Naive thymus-derived CD4-positive, alpha-beta T cell (primary cell): ENCODE measurements around the gene H6PD. TPM values are rescaled to one million over a fixed set of nuclear protein-coding genes. Genes with fewer than 3 reads are reported as not detected.

ENCODE experiments used
- ATAC-seq: fragments of 150-1000 bp; cut with Tn5 transposase; 2 replicates; pipeline ENCODE4 v1.10.0; 2021; ENCODE audit warnings: mild to moderate bottlenecking, moderate library complexity
- CTCF ChIA-PET: fragments of 350-600 bp; sonication (Branson Sonifier 250); formaldehyde crosslinking; loops from one replicate; lab custom pipeline; 2021; ENCODE audit warnings: antibody characterized with exemption; lab: Charles Lee
- POLR2A ChIA-PET: fragments of 350-600 bp; sonication (Branson Sonifier 250); formaldehyde crosslinking; loops from one replicate; lab custom pipeline; 2021; ENCODE audit warnings: antibody characterized with exemption, inconsistent platforms; lab: Charles Lee
- DNase-seq, 9 donors: peaks; one replicate each; pipeline versions ENCODE4 v3.0.0 to v3.0.0-alpha.2; 2020 to 2022; ENCODE audit warnings: mixed read lengths in 1 of 9
- H3K27ac ChIP-seq: one replicate; pipeline ENCODE4 v1.7.0; 2013; ENCODE audit warnings: mild to moderate bottlenecking, low read depth, low read length, moderate library complexity
- H3K27me3 ChIP-seq, 2 donors: one replicate each; pipeline ENCODE4 v1.7.0; 2013; ENCODE audit warnings: low read length in 2 of 2, mild to moderate bottlenecking in 2 of 2, moderate library complexity in 2 of 2; ENCODE audit not compliant: control insufficient read depth in 2 of 2, insufficient read depth in 2 of 2
- H3K36me3 ChIP-seq, 3 experiments: 1 replicate in 2 of 3; 2 replicates in 1 of 3; pipeline ENCODE4 v1.7.0; 2013; ENCODE audit warnings: low read length in 3 of 3, mild to moderate bottlenecking in 3 of 3, moderate library complexity in 1 of 3; ENCODE audit not compliant: insufficient read depth in 3 of 3, control insufficient read depth in 2 of 3
- H3K4me1 ChIP-seq, 2 donors: one replicate each; pipeline ENCODE4 v1.7.0; 2013; ENCODE audit warnings: low read length in 2 of 2, mild to moderate bottlenecking in 2 of 2, moderate library complexity in 1 of 2; ENCODE audit not compliant: control insufficient read depth in 2 of 2, insufficient read depth in 2 of 2
- H3K4me3 ChIP-seq: 2 replicates; pipeline ENCODE4 v1.7.0; 2013; ENCODE audit warnings: mild to moderate bottlenecking, low read length
- H3K9me3 ChIP-seq, 3 experiments: 1 replicate in 2 of 3; 2 replicates in 1 of 3; pipeline ENCODE4 v1.7.0; 2013; ENCODE audit warnings: low read length in 3 of 3; ENCODE audit not compliant: control insufficient read depth in 2 of 3
- H3K27ac Mint-ChIP-seq, 9 donors: one replicate each; pipeline ENCODE4 v1.8.0; 2020 to 2022; ENCODE audit warnings: mixed read lengths in 9 of 9, mild to moderate bottlenecking in 8 of 9, moderate library complexity in 5 of 9, inconsistent platforms in 2 of 9
- H3K27me3 Mint-ChIP-seq, 5 donors: one replicate each; pipeline ENCODE4 v1.8.0; 2021 to 2022; ENCODE audit warnings: mixed read lengths in 5 of 5, mild to moderate bottlenecking in 1 of 5
- H3K36me3 Mint-ChIP-seq, 5 donors: one replicate each; pipeline ENCODE4 v1.8.0; 2020 to 2022; ENCODE audit warnings: mixed read lengths in 5 of 5, mild to moderate bottlenecking in 3 of 5, inconsistent platforms in 1 of 5
- H3K4me1 Mint-ChIP-seq, 7 donors: one replicate each; pipeline ENCODE4 v1.8.0; 2020 to 2022; ENCODE audit warnings: mixed read lengths in 7 of 7, mild to moderate bottlenecking in 3 of 7, inconsistent platforms in 1 of 7
- H3K4me3 Mint-ChIP-seq, 10 donors: one replicate each; pipeline ENCODE4 v1.8.0; 2020 to 2022; ENCODE audit warnings: mild to moderate bottlenecking in 10 of 10, mixed read lengths in 10 of 10, moderate library complexity in 6 of 10, inconsistent platforms in 2 of 10
- H3K9me3 Mint-ChIP-seq, 11 donors: one replicate each; pipeline ENCODE4 v1.8.0; 2020 to 2022; ENCODE audit warnings: mixed read lengths in 11 of 11, mild to moderate bottlenecking in 4 of 11, inconsistent platforms in 1 of 11, moderate library complexity in 1 of 11
- intact Hi-C, 2 donors: fragments of 100-400 bp; cut with micrococcal nuclease; formaldehyde crosslinking; loops; one replicate each; pipeline ENCODE4 v1.15.1; 2023
- polyA plus RNA-seq, 2 donors: library from polyadenylated mRNA; unstranded; fragments of 300-500 nt; fragmentation: Illumina TruSeq; gene quantifications; one replicate each; pipeline ENCODE4 v1.2.3, GENCODE V29; 2021
- total RNA-seq, 6 experiments: library from RNA in 5 of 6; stranded (reverse) in 5 of 6; gene quantifications; 1 replicate in 5 of 6; 2 replicates in 1 of 6; pipeline ENCODE4 v1.2.3 and lab custom pipeline; 2021 to 2026

The H6PD gene
- total and polyA plus RNA-seq, 7 experiments from 2014 or later: 12.1 to 27.6 (median 19.3) TPM

DNA sequence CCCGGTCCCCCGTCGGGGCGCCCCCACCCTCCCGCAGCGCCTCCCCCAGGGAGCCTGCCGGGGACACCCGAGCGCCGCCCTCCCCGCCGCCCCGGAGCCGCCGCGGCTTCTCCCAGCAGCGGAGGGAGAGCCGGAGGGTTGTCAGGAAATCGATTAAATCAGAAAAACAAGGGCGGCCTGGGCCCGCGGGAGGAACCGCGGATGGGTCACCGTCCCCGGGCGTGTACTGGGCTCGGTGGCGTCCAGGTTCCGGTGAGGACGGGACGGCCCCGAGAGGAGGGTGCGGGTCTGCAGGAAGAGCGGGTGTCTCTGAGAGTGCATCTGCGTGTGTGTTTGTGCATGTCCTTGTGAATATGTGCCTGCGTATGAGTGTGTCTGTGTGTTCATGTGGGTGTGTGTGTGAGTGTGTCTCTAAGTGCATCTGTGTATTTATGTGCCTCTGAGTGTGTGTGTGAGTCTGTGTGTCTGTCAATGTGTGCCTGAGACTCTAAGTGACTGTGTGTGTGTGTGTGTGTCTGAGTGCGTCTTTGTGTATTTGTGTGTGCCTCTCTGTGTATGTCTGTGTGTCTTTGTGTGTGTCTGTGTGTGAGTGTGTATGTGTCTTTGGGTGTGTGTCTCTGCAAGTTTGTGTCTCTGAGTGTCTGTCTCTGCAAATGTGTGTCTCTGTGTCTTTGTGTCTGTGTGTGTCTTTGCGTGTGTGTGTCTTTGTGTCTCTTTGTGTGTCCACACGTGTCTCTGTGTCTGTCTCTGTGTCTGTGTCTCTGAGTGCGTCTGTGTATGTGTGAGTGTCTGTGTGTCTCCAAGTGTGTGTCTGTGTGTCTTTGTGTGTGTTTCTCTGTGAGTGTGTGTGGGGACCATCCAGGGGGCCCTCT lies 59.2 kb downstream of the H6PD start:
- Mint-ChIP-seq H3K4me1 (peaks cover 6 to 40% (median 32%) of the 10 kb centered on the region in 7 donors), H3K9me3 (peaks cover 0 to 5% (median 3%) of the 10 kb centered on the region in 11 donors), H3K27ac (no peak overlapping the region), H3K4me3 (no peak overlapping the region), H3K27me3 (no peaks in the 10 kb centered on the region), H3K36me3 (peaks cover 0 to 8% (median 4%) of the 10 kb centered on the region in 5 donors)
- intact Hi-C loops: loop anchor here (2.0 to 5.0 kb wide), 4 partner anchors 59 to 294 kb away; partner anchors contain the start of genes H6PD (in 1 of the 2) and TMEM201 (in 1 of the 2)
- no peaks in the 10 kb centered on the region for H3K9me3 ChIP-seq
- H3K36me3 ChIP-seq: no peaks in the 10 kb centered on the region
- POLR2A ChIA-PET: no interaction called here
- H3K27ac ChIP-seq: peak overlapping the region; percentile 27
- peak overlapping the region; percentile 55 for H3K4me3 ChIP-seq
- H3K27me3 ChIP-seq: no peaks in the 10 kb centered on the region
- H3K4me1 ChIP-seq: peaks cover 6 to 19% of the 10 kb centered on the region in 2 donors
- CTCF ChIA-PET: no interaction called here
- DNase-seq: peak; percentile 22 to 64 (median 41)
- peak; percentile 36 for ATAC-seq

DNA sequence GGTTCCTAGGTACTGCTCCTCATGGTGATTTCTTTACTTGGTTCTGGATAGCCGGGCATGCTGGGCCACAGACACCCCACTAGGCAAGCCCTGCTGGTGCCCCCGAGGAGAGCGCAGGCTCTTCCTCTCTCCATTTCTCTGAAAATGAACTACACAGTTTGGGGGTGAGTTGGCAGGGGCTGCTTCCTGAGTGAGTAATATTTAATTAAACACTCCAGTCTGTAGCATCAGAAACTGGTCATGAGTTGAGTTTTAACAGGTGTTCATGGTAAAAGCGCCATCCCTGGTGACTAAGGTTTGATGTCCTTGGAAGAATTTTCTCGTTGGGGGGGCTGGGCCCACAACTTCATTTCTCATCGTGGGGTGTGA lies 59.8 kb downstream of the H6PD start:
- ChIA-PET POLR2A (no interaction called here), CTCF (interaction anchor here (0.6 kb wide), 1 partner anchor 85 kb away, joined by 3 read pairs; no protein-coding TSS in a partner anchor)
- Mint-ChIP-seq H3K4me1 (peaks cover 6 to 35% (median 27%) of the 10 kb centered on the region in 7 donors), H3K9me3 (no peaks in the 10 kb centered on the region), H3K27me3 (no peaks in the 10 kb centered on the region), H3K27ac (no peak overlapping the region), H3K36me3 (peaks cover 0 to 5% (median 0%) of the 10 kb centered on the region in 5 donors), H3K4me3 (peak overlapping the region in 1 of 10 donors; percentile 57)
- ATAC-seq (no peak), DNase-seq (no peak)
- Histone ChIP-seq H3K27ac (no peak overlapping the region), H3K9me3 (no peaks in the 10 kb centered on the region), H3K4me3 (peak overlapping the region; percentile 55), H3K4me1 (peaks cover 6 to 19% of the 10 kb centered on the region in 2 donors), H3K27me3 (no peaks in the 10 kb centered on the region), H3K36me3 (no peaks in the 10 kb centered on the region)
- intact Hi-C loops: loop anchor here (5.0 kb wide), 3 partner anchors 118 to 293 kb away; partner anchors contain the start of gene TMEM201 (in 1 of the 2)

DNA sequence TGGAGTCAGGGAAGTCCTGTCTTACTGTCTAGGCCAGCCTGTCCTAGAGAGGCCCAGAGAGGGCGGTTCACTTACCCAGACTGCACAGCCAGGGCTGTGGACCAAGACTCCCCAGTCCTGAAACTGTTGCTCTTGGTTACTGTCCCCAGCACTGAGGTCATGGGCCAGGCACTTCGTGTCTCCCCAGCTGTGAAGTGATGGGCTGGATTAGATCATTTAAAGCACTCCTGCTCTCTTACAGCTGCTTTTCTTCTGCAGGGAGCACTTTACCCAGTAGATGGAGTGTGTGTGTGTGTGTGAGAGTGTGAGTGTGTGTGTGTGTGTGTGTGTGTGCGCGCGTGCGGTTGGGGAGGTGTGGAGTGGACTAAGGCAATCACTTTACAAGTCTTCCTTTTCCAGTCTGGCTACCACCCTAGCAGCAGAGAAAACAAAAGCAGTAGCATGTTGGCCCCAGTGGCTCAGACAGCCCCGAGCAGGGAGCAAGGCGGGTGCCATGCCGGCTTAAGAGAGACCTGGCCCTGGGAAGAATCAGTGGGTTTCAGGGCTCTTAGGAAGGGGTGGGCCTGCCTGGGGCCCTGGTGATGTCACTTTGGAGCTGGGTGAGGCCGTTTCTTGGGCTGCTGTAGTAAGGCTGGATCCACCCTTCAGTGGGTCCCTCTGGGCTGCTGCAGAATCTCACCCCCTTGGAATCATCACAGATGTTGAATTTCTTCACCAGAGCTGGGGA lies 60.5 kb downstream of the H6PD start:
- H3K4me1 Mint-ChIP-seq: peaks cover 6 to 29% (median 22%) of the 10 kb centered on the region in 7 donors
- peaks cover 0 to 5% (median 0%) of the 10 kb centered on the region in 5 donors for H3K36me3 Mint-ChIP-seq
- peak overlapping the region in 5 of 9 donors; percentile 38 to 84 (median 59) for H3K27ac Mint-ChIP-seq
- DNase-seq (no peak), ATAC-seq (no peak)
- CTCF ChIA-PET: interaction anchor here (0.6 kb wide), 1 partner anchor 84 kb away, joined by 3 read pairs; no protein-coding TSS in a partner anchor
- Histone ChIP-seq H3K27me3 (no peaks in the 10 kb centered on the region), H3K27ac (no peak overlapping the region), H3K4me1 (peaks cover 6 to 15% of the 10 kb centered on the region in 2 donors), H3K36me3 (no peaks in the 10 kb centered on the region), H3K9me3 (no peaks in the 10 kb centered on the region), H3K4me3 (no peak overlapping the region)
- no peaks in the 10 kb centered on the region for H3K27me3 Mint-ChIP-seq
- H3K9me3 Mint-ChIP-seq: no peaks in the 10 kb centered on the region
- intact Hi-C loops: loop anchor here (5.0 kb wide), 3 partner anchors 117 to 292 kb away; partner anchors contain the start of gene TMEM201 (in 1 of the 2)
- POLR2A ChIA-PET: interaction anchor here (1.0 kb wide), 1 partner anchor 9 kb away, joined by 3 read pairs; no protein-coding TSS in a partner anchor
- peak overlapping the region in 6 of 10 donors; percentile 37 to 64 (median 50) for H3K4me3 Mint-ChIP-seq

DNA sequence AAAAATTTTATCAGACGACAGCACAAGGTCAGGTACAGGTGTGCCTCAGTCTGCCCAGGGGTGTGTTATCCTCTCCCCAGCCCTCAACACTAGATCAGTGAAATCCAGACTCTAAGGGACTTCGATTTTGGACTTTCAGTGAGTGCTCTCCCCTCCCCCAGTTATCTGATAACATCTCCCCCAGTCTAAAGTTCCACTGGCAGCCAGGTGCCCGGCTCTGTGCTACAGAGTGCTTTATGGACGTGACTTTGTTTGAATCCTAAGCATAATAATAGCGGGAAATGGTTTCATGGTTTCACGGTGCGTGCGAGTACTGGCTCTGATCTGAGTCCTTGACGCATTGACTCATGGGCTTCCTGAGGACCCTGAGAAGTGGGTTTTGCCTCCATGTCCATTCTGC lies 61.3 kb downstream of the H6PD start:
- ChIA-PET POLR2A (interaction anchor here (1.0 to 1.2 kb wide), 2 partner anchors 8 to 60 kb away, joined by 3 read pairs; no protein-coding TSS in a partner anchor), CTCF (interaction anchor here (2.2 kb wide), 1 partner anchor 159 kb away, joined by 5 read pairs; no protein-coding TSS in a partner anchor)
- ATAC-seq (no peak), DNase-seq (no peak)
- no peaks in the 10 kb centered on the region for H3K36me3 ChIP-seq
- Mint-ChIP-seq H3K27ac (peak overlapping the region in 1 of 9 donors; percentile 51), H3K27me3 (no peaks in the 10 kb centered on the region), H3K36me3 (peaks cover 0 to 9% (median 4%) of the 10 kb centered on the region in 5 donors), H3K9me3 (no peaks in the 10 kb centered on the region), H3K4me1 (peaks cover 9 to 33% (median 23%) of the 10 kb centered on the region in 7 donors), H3K4me3 (peak overlapping the region in 7 of 10 donors; percentile 2 to 64 (median 37))
- no peak overlapping the region for H3K4me3 ChIP-seq
- intact Hi-C loops: no loop called here
- no peak overlapping the region for H3K27ac ChIP-seq
- H3K4me1 ChIP-seq: peaks cover 6 to 15% of the 10 kb centered on the region in 2 donors
- no peaks in the 10 kb centered on the region for H3K9me3 ChIP-seq
- no peaks in the 10 kb centered on the region for H3K27me3 ChIP-seq

- ATAC-seq (no peak), DNase-seq (no peak)
- intact Hi-C loops: no loop called here
- Mint-ChIP-seq H3K4me3 (peak overlapping the region in 1 of 10 donors; percentile 25), H3K27ac (no peak overlapping the region), H3K27me3 (no peaks in the 10 kb centered on the region), H3K4me1 (peaks cover 11 to 34% (median 25%) of the 10 kb centered on the region in 7 donors), H3K36me3 (peaks cover 0 to 11% (median 4%) of the 10 kb centered on the region in 5 donors), H3K9me3 (no peaks in the 10 kb centered on the region)
- Histone ChIP-seq H3K27ac (no peak overlapping the region), H3K36me3 (no peaks in the 10 kb centered on the region), H3K4me1 (peaks cover 6 to 15% of the 10 kb centered on the region in 2 donors), H3K4me3 (no peak overlapping the region), H3K27me3 (no peaks in the 10 kb centered on the region), H3K9me3 (no peaks in the 10 kb centered on the region)
- POLR2A ChIA-PET: interaction anchor here (0.6 to 1.2 kb wide), 2 partner anchors 59 to 534 kb away, joined by 3 read pairs; no protein-coding TSS in a partner anchor
- CTCF ChIA-PET: interaction anchor here (2.2 kb wide), 1 partner anchor 158 kb away, joined by 5 read pairs; no protein-coding TSS in a partner anchor
These were observed 62.3 kb downstream of the H6PD start for GRCh38 chr1:9296850-9297249.

- no peak overlapping the region for H3K27ac Mint-ChIP-seq
- no peak for ATAC-seq
- ChIA-PET CTCF (interaction anchor here (0.6 to 2.2 kb wide), 3 partner anchors 9 to 193 kb away, joined by 3 to 8 read pairs (median 5); no protein-coding TSS in a partner anchor), POLR2A (interaction anchor here (1.1 kb wide), 1 partner anchor 193 kb away, joined by 5 read pairs; no protein-coding TSS in a partner anchor)
- Histone ChIP-seq H3K27ac (no peak overlapping the region), H3K27me3 (no peaks in the 10 kb centered on the region), H3K4me3 (no peak overlapping the region), H3K4me1 (peaks cover 6 to 15% of the 10 kb centered on the region in 2 donors), H3K9me3 (no peaks in the 10 kb centered on the region), H3K36me3 (no peaks in the 10 kb centered on the region)
- H3K36me3 Mint-ChIP-seq: peaks cover 0 to 11% (median 4%) of the 10 kb centered on the region in 5 donors
- DNase-seq: no peak
- no peak overlapping the region for H3K4me3 Mint-ChIP-seq
- no peaks in the 10 kb centered on the region for H3K9me3 Mint-ChIP-seq
- intact Hi-C loops: no loop called here
- no peaks in the 10 kb centered on the region for H3K27me3 Mint-ChIP-seq
- H3K4me1 Mint-ChIP-seq: peaks cover 12 to 42% (median 23%) of the 10 kb centered on the region in 7 donors
These were observed 63.3 kb downstream of the H6PD start for GRCh38 chr1:9297831-9298230.
